Left lung (tissue), 10 donors: ENCODE results near the gene EOGT. TPM values are rescaled to one million over a fixed set of nuclear protein-coding genes. Genes with fewer than 3 reads are reported as not detected.

Experiments used
- ATAC-seq: fragments of 200-7000 bp; cut with Tn5 transposase; one replicate; pipeline ENCODE4 v1.9.1; 2020; ENCODE audit warnings: moderate library complexity
- DNase-seq, 4 donors: peaks; one replicate each; pipeline ENCODE4 v3.0.0-alpha.2; 2013 to 2020
- H3K27ac ChIP-seq, 2 donors: fragments of 200-600 bp; sonication (generic) in 1 of 2; one replicate each; pipeline versions ENCODE4 v1.5.0 to v1.8.0; 2020 to 2021
- H3K27me3 ChIP-seq, 2 donors: fragments of 200-600 bp; sonication (generic) in 1 of 2; one replicate each; pipeline versions ENCODE4 v1.5.0 to v1.8.0; 2020 to 2021
- H3K36me3 ChIP-seq, 2 donors: fragments of 200-600 bp; sonication (generic) in 1 of 2; one replicate each; pipeline versions ENCODE4 v1.5.0 to v1.8.0; 2020 to 2021
- H3K4me1 ChIP-seq, 2 donors: fragments of 200-600 bp; one replicate each; pipeline ENCODE4 v1.8.0; 2021
- H3K4me3 ChIP-seq, 2 donors: fragments of 200-600 bp; sonication (generic) in 1 of 2; one replicate each; pipeline versions ENCODE4 v1.5.0 to v1.8.0; 2020 to 2021; ENCODE audit warnings: mild to moderate bottlenecking in 1 of 2
- H3K9me3 ChIP-seq, 2 donors: fragments of 200-600 bp; sonication (generic) in 1 of 2; one replicate each; pipeline versions ENCODE4 v1.5.0 to v1.8.0; 2020 to 2021
- CTCF ChIP-seq, 2 donors: fragments of 200-600 bp; sonication (generic) in 1 of 2; IDR thresholded peaks; one replicate each; pipeline versions ENCODE4 v1.5.0 to v1.8.0; 2021; ENCODE audit warnings: antibody characterized with exemption in 2 of 2
- intact Hi-C, 2 donors: fragments of 100-400 bp; cut with DNase I; formaldehyde crosslinking; loops; one replicate each; pipeline versions ENCODE4 v1.11.2 to v1.14.2; 2022
- polyA plus RNA-seq, 6 donors: library from polyadenylated mRNA; unstranded; fragments of 120-200 nt; gene quantifications; one replicate each; pipeline ENCODE4 v1.2.1, GENCODE V29; 2013; ENCODE audit not compliant: insufficient read length in 6 of 6
- total RNA-seq, 2 donors: library from RNA; stranded (reverse); fragmentation: NEBNext Ultra II Directional; extraction: Animal tissue kit (Norgen Biotek cat#: 25700); gene quantifications; one replicate each; pipeline ENCODE4 v1.2.1, GENCODE V29; 2021
- donor health status: DM: no; HTN: yes; CAD: no.
- donor health status: DM: no; HTN: no; CAD: no.

EOGT gene
- total and polyA plus RNA-seq, 8 donors = 27.9 to 58.0 (median 39.4) TPM

GRCh38 chr3:68953816-68954444, 59.6 kb downstream of the EOGT start:
- DNase-seq = no peak
- no peaks in the 10 kb centered on the region for H3K4me1 ChIP-seq
- no peak for ATAC-seq
- H3K9me3 ChIP-seq = no peaks in the 10 kb centered on the region
- peaks cover 0 to under 1% of the 10 kb centered on the region in 2 donors for H3K27me3 ChIP-seq
- H3K27ac ChIP-seq = no peak overlapping the region
- no peak for TF ChIP-seq CTCF (IDR thresholded peaks at IDR 0.05)
- intact Hi-C loops = no loop called here
- no peaks in the 10 kb centered on the region for H3K36me3 ChIP-seq
- no peak overlapping the region for H3K4me3 ChIP-seq

DNA sequence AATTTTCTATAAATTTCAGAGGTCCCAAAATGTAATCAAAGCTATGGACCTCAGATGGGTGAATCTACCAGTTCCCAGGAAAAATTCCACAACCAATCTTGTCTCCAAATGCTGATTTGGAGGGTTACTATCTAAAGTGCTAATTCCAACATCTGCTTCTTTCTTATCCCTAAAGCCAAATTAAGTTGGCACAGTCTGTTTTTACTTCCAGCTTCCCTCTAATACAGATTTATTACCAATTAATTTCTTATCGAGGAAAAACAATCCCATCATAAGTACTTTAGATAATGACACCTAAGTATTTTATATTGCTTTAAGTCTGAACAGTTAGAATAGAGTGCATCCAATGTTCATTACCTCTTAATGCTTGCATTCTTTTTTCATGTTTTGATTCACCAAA, 68.3 kb downstream of the EOGT start:
- TF ChIP-seq CTCF (IDR thresholded peaks at IDR 0.05) = no peak
- H3K4me1 ChIP-seq = no peaks in the 10 kb centered on the region

GRCh38 chr3:68943753-68944500, 69.6 kb downstream of the EOGT start:
- TF ChIP-seq CTCF (IDR thresholded peaks at IDR 0.05) = no peak
- intact Hi-C loops = no loop called here
- H3K36me3 ChIP-seq = no peaks in the 10 kb centered on the region
- H3K9me3 ChIP-seq = no peaks in the 10 kb centered on the region
- H3K27ac ChIP-seq = no peak overlapping the region
- H3K4me3 ChIP-seq = no peak overlapping the region
- peaks cover 0 to 4% of the 10 kb centered on the region in 2 donors for H3K27me3 ChIP-seq
- DNase-seq (no peak), ATAC-seq (no peak)
- H3K4me1 ChIP-seq = no peaks in the 10 kb centered on the region

More for the DNA sequence above, 68.3 kb downstream of the EOGT start:
- H3K9me3 ChIP-seq = no peaks in the 10 kb centered on the region
- intact Hi-C loops = no loop called here
- ATAC-seq (no peak), DNase-seq (no peak)
- no peaks in the 10 kb centered on the region for H3K36me3 ChIP-seq
- H3K27me3 ChIP-seq = peaks cover 0 to 4% of the 10 kb centered on the region in 2 donors
- no peak overlapping the region for H3K4me3 ChIP-seq
- H3K27ac ChIP-seq = no peak overlapping the region

- no peak overlapping the region for H3K4me3 ChIP-seq
- H3K4me1 ChIP-seq = no peaks in the 10 kb centered on the region
- intact Hi-C loops = no loop called here
- no peak for ATAC-seq
- peaks cover 0 to 18% of the 10 kb centered on the region in 2 donors for H3K27me3 ChIP-seq
- TF ChIP-seq CTCF (IDR thresholded peaks at IDR 0.05) = no peak
- H3K9me3 ChIP-seq = no peaks in the 10 kb centered on the region
- no peaks in the 10 kb centered on the region for H3K36me3 ChIP-seq
- DNase-seq = no peak
- H3K27ac ChIP-seq = no peak overlapping the region
These were observed 72.4 kb downstream of the EOGT start for GRCh38 chr3:68941055-68941454.

DNA sequence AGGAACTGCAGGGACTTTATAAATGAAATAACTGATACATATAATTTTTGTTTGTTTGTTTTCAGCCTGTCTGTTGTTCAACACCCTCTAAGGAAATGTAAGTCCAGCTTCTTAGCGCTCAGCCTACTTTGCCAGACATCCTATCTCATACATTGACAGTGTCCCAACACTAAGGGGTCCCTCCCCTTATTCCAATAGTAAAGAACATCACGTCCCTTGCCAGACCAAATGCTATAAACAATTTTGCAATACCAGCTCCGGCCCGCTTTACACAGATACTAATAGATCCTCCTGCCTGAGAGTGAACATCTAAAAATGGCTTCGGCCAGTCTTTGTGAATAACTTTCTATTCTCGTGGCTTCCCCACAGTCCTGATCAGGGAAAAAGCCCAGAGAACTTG, 76.6 kb downstream of the EOGT start:
- DNase-seq = peak in 1 of 4 donors; percentile 31
- peaks cover 29 to 55% of the 10 kb centered on the region in 2 donors for H3K27me3 ChIP-seq
- intact Hi-C loops = no loop called here
- H3K27ac ChIP-seq = no peak overlapping the region
- H3K9me3 ChIP-seq = no peaks in the 10 kb centered on the region
- H3K36me3 ChIP-seq = no peaks in the 10 kb centered on the region
- peaks cover 0 to 6% of the 10 kb centered on the region in 2 donors for H3K4me1 ChIP-seq
- ATAC-seq = no peak
- no peak overlapping the region for H3K4me3 ChIP-seq
- TF ChIP-seq CTCF (IDR thresholded peaks at IDR 0.05) = no peak
